SK-N-SH (cell line): ENCODE results near the gene SORL1.

ENCODE experiments used
- CTCF ChIP-seq: fragments of 200-600 bp; sonication (generic); IDR thresholded peaks from 2 replicates; pipeline ENCODE4 v1.6.1; 2017; ENCODE audit warnings: antibody characterized with exemption, mild to moderate bottlenecking, moderate library complexity
- ELF1 ChIP-seq: IDR thresholded peaks from 2 replicates; pipeline ENCODE4 v1.4.0; 2012
- EP300 ChIP-seq, 2 experiments: IDR thresholded peaks; 2 replicates each; pipeline versions ENCODE4 v1.4.0 to v1.6.1; 2012; ENCODE audit warnings: borderline replicate concordance in 1 of 2, low read depth in 1 of 2, low read length in 1 of 2
- FOXJ3 ChIP-seq: sonication (generic); formaldehyde crosslinking; IDR thresholded peaks from 2 replicates; pipeline ENCODE4 v1.5.1; 2020; ENCODE audit warnings: mild to moderate bottlenecking, missing genetic modification reagents
- RCOR1 ChIP-seq: fragments of 150-350 bp; IDR thresholded peaks from 2 replicates; pipeline ENCODE4 v1.6.1; 2017; ENCODE audit warnings: antibody characterized with exemption, low read length
- SMC3 ChIP-seq: IDR thresholded peaks from 2 replicates; pipeline ENCODE4 v1.6.1; 2012; ENCODE audit warnings: low read depth, low read length, improper control_type of control experiment
- TF ChIP-seq, protein P1 (sequence below): IDR thresholded peaks from 2 replicates; pipeline ENCODE4 v1.4.0; 2012; ENCODE audit warnings: low read depth

- TF ChIP-seq ELF1 = no peak
- no peak for TF ChIP-seq CTCF
- TF ChIP-seq, protein P1, sequence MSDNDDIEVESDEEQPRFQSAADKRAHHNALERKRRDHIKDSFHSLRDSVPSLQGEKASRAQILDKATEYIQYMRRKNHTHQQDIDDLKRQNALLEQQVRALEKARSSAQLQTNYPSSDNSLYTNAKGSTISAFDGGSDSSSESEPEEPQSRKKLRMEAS = peak; percentile 47; the same call in 1 of the 2 replicates
- no peak for TF ChIP-seq SMC3
- TF ChIP-seq EP300 (IDR thresholded peaks at IDR 0.05; ENCODE audit: borderline replicate concordance in 1 of 2, low read depth in 1 of 2, low read length in 1 of 2) = peak; percentile 57 to 84; a peak in 3 of 4 replicates
- TF ChIP-seq RCOR1 = no peak
- no peak for TF ChIP-seq FOXJ3 (CRISPR knock-in tag)
These were observed 68.4 kb downstream of the SORL1 start for GRCh38 chr11:121520243-121521144.
